ENCODE results near the gene AP1S3.
"Not testable (repeated sequence)": the region's sequence is repeated elsewhere in the genome, so short reads cannot be mapped to it uniquely, and the experiment has no call there.

The AP1S3 gene

GRCh38 chr2:223880796-223881195 lies 43.4 kb upstream of the AP1S3 start:
- DNase-seq (ENCODE audit: extremely low read depth, insufficient read length): no peak
- TF ChIP-seq CTCF (IDR thresholded peaks at IDR 0.05; ENCODE audit: insufficient read depth, low read length, poor library complexity, severe bottlenecking): no peak
- Histone ChIP-seq H3K4me3 (replicated peaks; ENCODE audit: low read depth, low read length) (no peak overlapping the region), H3K36me3 (ENCODE audit: control insufficient read depth, insufficient read depth, low read length) (peaks cover 9% of the 10 kb centered on the region), H3K27me3 (replicated peaks; ENCODE audit: control insufficient read depth, insufficient read depth, low read length) (no peaks in the 10 kb centered on the region)

GRCh38 chr2:223877721-223878410 lies 40.5 kb upstream of the AP1S3 start:
- DNase-seq (ENCODE audit: extremely low read depth, insufficient read length): no peak
- no peaks in the 10 kb centered on the region for H3K27me3 ChIP-seq (replicated peaks; ENCODE audit: control insufficient read depth, insufficient read depth, low read length)
- peaks cover 14% of the 10 kb centered on the region for H3K36me3 ChIP-seq (ENCODE audit: control insufficient read depth, insufficient read depth, low read length)
- no peak overlapping the region for H3K4me3 ChIP-seq (replicated peaks; ENCODE audit: low read depth, low read length)
- TF ChIP-seq CTCF (IDR thresholded peaks at IDR 0.05; ENCODE audit: insufficient read depth, low read length, poor library complexity, severe bottlenecking): no peak

GRCh38 chr2:223873672-223874071 lies 36.3 kb upstream of the AP1S3 start:
- peaks cover 6% of the 10 kb centered on the region for H3K36me3 ChIP-seq (ENCODE audit: control insufficient read depth, insufficient read depth, low read length)
- no peak for TF ChIP-seq CTCF (IDR thresholded peaks at IDR 0.05; ENCODE audit: insufficient read depth, low read length, poor library complexity, severe bottlenecking)
- no peaks in the 10 kb centered on the region for H3K27me3 ChIP-seq (replicated peaks; ENCODE audit: control insufficient read depth, insufficient read depth, low read length)
- DNase-seq (ENCODE audit: extremely low read depth, insufficient read length): no peak
- H3K4me3 ChIP-seq (replicated peaks; ENCODE audit: low read depth, low read length): no peak overlapping the region

- not testable (repeated sequence) for H3K4me3 ChIP-seq (replicated peaks; ENCODE audit: low read depth, low read length); H3K27me3 ChIP-seq (replicated peaks; ENCODE audit: control insufficient read depth, insufficient read depth, low read length); H3K36me3 ChIP-seq (ENCODE audit: control insufficient read depth, insufficient read depth, low read length); DNase-seq (ENCODE audit: extremely low read depth, insufficient read length)
Observed at GRCh38 chr2:223872772-223873171, 35.4 kb upstream of the AP1S3 start.

GRCh38 chr2:223871661-223872060 lies 34.3 kb upstream of the AP1S3 start:
- not testable (repeated sequence) for H3K27me3 ChIP-seq (replicated peaks; ENCODE audit: control insufficient read depth, insufficient read depth, low read length); H3K36me3 ChIP-seq (ENCODE audit: control insufficient read depth, insufficient read depth, low read length); DNase-seq (ENCODE audit: extremely low read depth, insufficient read length); H3K4me3 ChIP-seq (replicated peaks; ENCODE audit: low read depth, low read length)

- peaks cover 6% of the 10 kb centered on the region for H3K36me3 ChIP-seq (ENCODE audit: control insufficient read depth, insufficient read depth, low read length)
- H3K27me3 ChIP-seq (replicated peaks; ENCODE audit: control insufficient read depth, insufficient read depth, low read length): no peaks in the 10 kb centered on the region
- no peak for DNase-seq (ENCODE audit: extremely low read depth, insufficient read length)
- no peak overlapping the region for H3K4me3 ChIP-seq (replicated peaks; ENCODE audit: low read depth, low read length)
- no peak for TF ChIP-seq CTCF (IDR thresholded peaks at IDR 0.05; ENCODE audit: insufficient read depth, low read length, poor library complexity, severe bottlenecking)
Observed at GRCh38 chr2:223870840-223871611, 33.6 kb upstream of the AP1S3 start.
